ENCODE measurements around the gene ARVCF.

The ARVCF gene

DNA sequence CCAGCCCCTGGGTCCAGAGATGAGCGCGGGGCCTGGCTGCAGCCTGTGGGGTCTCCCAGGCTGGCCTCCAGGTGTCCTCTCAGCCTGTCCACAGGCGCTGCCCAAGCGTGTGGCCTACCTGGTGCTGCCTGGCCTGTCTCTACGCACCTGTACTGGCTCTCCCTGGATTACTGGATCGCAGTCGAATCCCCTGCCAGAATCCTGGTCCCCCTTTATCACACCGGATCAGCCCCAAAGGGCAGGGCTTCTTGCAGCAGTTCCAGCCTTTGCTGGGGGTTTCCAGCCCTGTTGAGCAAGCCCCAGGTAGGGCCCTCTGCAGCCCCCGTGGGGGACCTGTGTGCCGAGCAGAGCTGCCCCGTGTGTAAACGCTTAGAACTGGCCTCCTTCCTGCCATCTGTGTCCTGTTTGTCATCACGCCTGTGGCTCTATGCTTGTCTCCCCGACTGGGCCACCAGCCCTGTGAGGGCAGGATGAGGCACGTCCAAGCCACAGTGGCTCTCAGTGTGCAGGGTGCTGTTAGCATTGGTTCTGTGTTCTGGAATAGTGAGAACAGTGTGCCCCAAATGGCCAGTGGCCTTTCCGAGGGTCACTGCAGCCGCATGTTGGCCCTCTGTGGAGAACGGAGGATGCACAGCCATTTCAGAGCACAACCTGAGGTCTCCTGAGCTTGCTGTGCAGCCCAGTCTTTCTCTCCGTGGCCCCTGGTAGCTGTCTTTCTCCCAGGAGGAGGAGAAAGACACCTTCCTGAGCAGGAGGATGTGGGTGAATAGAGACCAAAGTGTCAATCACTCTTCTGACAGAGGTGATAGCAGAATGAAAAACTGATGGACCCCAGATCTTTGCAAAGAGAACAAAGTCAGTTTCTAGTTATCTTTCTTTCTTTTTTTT is 61.1 kb downstream of the ARVCF start:
- WGBS, 2 donors (ENCODE audit: extremely low coverage in 2 of 2, insufficient read length in 2 of 2, insufficient replicate concordance in 1 of 2), result no CpG with 5 or more reads among the region's 19 CpGs

DNA sequence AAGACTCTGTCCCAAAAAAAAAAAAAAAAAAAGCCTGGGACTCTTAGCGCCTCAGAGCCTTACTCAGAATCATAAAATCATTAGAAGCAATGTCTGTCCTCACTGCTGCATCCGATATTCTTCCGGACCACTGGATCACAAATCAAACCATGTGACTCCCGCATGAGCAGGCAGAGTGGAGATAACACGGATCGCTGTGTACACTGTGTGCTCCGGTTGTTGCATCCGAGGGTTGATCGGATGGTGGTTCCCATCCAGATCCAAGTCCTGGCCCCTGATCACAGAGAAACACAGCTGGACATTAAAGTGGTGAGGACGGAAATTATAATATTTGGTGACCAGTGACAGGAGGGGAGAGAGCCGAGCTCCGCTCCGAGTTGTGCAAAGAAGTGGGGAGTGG is 65.3 kb downstream of the ARVCF start:
- Histone ChIP-seq H3K4me1 (ENCODE audit: control insufficient read depth in 2 of 2, insufficient read depth in 1 of 2, low read depth in 1 of 2, low read length in 2 of 2) (peaks cover 4% of the 10 kb centered on the region in 2 donors), H3K4me3 (ENCODE audit: low read length in 2 of 2) (no peak overlapping the region), H2AFZ (ENCODE audit: low read length) (peak overlapping the region; percentile 41), H3K14ac (ENCODE audit: low read length) (no peak overlapping the region), H3K36me3 (replicated peaks in 1 of 2; ENCODE audit: control insufficient read depth in 2 of 2, insufficient read depth in 2 of 2, low read length in 2 of 2) (no peaks in the 10 kb centered on the region), H2BK120ac (ENCODE audit: low read depth, low read length) (no peak overlapping the region), H3K18ac (ENCODE audit: low read length) (no peak overlapping the region), H2BK5ac (ENCODE audit: low read length) (no peak overlapping the region), H3K79me1 (ENCODE audit: low read depth, low read length) (no peaks in the 10 kb centered on the region), H3K9ac (ENCODE audit: low read depth, low read length, poor library complexity) (no peak overlapping the region), H3K4ac (ENCODE audit: low read length) (no peak overlapping the region), H2BK12ac (ENCODE audit: low read length) (no peak overlapping the region), H3K9me3 (replicated peaks in 1 of 2; ENCODE audit: control insufficient read depth in 2 of 2, insufficient read depth in 1 of 2, low read depth in 1 of 2, low read length in 2 of 2) (no peaks in the 10 kb centered on the region), H4K8ac (ENCODE audit: low read depth, low read length) (no peak overlapping the region), H3K27ac (replicated peaks; ENCODE audit: low read length) (no peak overlapping the region), H2BK15ac (ENCODE audit: low read length) (no peak overlapping the region), H3K27me3 (ENCODE audit: control insufficient read depth in 3 of 3, insufficient read depth in 3 of 3, low read depth in 1 of 3, low read length in 3 of 3) (no peaks in the 10 kb centered on the region), H2AK5ac (ENCODE audit: low read depth, low read length) (no peak overlapping the region), H3K23ac (ENCODE audit: low read depth, low read length, poor library complexity) (no peak overlapping the region), H4K91ac (ENCODE audit: low read depth, low read length, poor library complexity) (no peak overlapping the region), H3K4me2 (ENCODE audit: insufficient read depth, low read length, poor library complexity, severe bottlenecking) (no peak overlapping the region)
- no peak for DNase-seq (ENCODE audit: low spot score)
- no CpG with 5 or more reads among the region's 13 CpGs for WGBS, 2 donors (ENCODE audit: extremely low coverage in 2 of 2, insufficient read length in 2 of 2, insufficient replicate concordance in 1 of 2)

More for the DNA sequence above, 61.1 kb downstream of the ARVCF start:
- H3K9ac ChIP-seq (ENCODE audit: low read depth, low read length, poor library complexity), result peak overlapping the region; percentile 18
- H2BK5ac ChIP-seq (ENCODE audit: low read length), result peak overlapping the region; percentile 75
- H3K9me3 ChIP-seq (replicated peaks in 1 of 2; ENCODE audit: control insufficient read depth in 2 of 2, insufficient read depth in 1 of 2, low read depth in 1 of 2, low read length in 2 of 2), result no peaks in the 10 kb centered on the region
- H3K4ac ChIP-seq (ENCODE audit: low read length), result no peak overlapping the region
- H3K4me2 ChIP-seq (ENCODE audit: insufficient read depth, low read length, poor library complexity, severe bottlenecking), result no peak overlapping the region
- H3K27ac ChIP-seq (replicated peaks; ENCODE audit: low read length), result no peak overlapping the region
- no peak overlapping the region for H4K91ac ChIP-seq (ENCODE audit: low read depth, low read length, poor library complexity)
- peak overlapping the region; percentile 7 for H2BK12ac ChIP-seq (ENCODE audit: low read length)
- peak overlapping the region; percentile 67 for H3K14ac ChIP-seq (ENCODE audit: low read length)
- H2AFZ ChIP-seq (ENCODE audit: low read length), result peak overlapping the region; percentile 39
- peak overlapping the region; percentile 42 for H3K18ac ChIP-seq (ENCODE audit: low read length)
- peaks cover 12 to 15% of the 10 kb centered on the region in 2 donors for H3K4me1 ChIP-seq (ENCODE audit: control insufficient read depth in 2 of 2, insufficient read depth in 1 of 2, low read depth in 1 of 2, low read length in 2 of 2)
- no peaks in the 10 kb centered on the region for H3K36me3 ChIP-seq (replicated peaks in 1 of 2; ENCODE audit: control insufficient read depth in 2 of 2, insufficient read depth in 2 of 2, low read length in 2 of 2)
- DNase-seq (ENCODE audit: low spot score), result no peak
- H4K8ac ChIP-seq (ENCODE audit: low read depth, low read length), result no peak overlapping the region
- no peaks in the 10 kb centered on the region for H3K27me3 ChIP-seq (ENCODE audit: control insufficient read depth in 3 of 3, insufficient read depth in 3 of 3, low read depth in 1 of 3, low read length in 3 of 3)
- H2BK15ac ChIP-seq (ENCODE audit: low read length), result peak overlapping the region; percentile 30
- peak overlapping the region; percentile 86 for H3K23ac ChIP-seq (ENCODE audit: low read depth, low read length, poor library complexity)
- H3K79me1 ChIP-seq (ENCODE audit: low read depth, low read length), result no peaks in the 10 kb centered on the region
- no peak overlapping the region for H3K4me3 ChIP-seq (ENCODE audit: low read length in 2 of 2)
- peak overlapping the region; percentile 85 for H2AK5ac ChIP-seq (ENCODE audit: low read depth, low read length)
- no peak overlapping the region for H2BK120ac ChIP-seq (ENCODE audit: low read depth, low read length)

- WGBS, 2 donors (ENCODE audit: extremely low coverage in 2 of 2, insufficient read length in 2 of 2, insufficient replicate concordance in 1 of 2), result no CpG with 5 or more reads among the region's 9 CpGs
- H3K18ac ChIP-seq (ENCODE audit: low read length), result no peak overlapping the region
- H3K14ac ChIP-seq (ENCODE audit: low read length), result no peak overlapping the region
- no peaks in the 10 kb centered on the region for H3K27me3 ChIP-seq (ENCODE audit: control insufficient read depth in 3 of 3, insufficient read depth in 3 of 3, low read depth in 1 of 3, low read length in 3 of 3)
- H3K27ac ChIP-seq (replicated peaks; ENCODE audit: low read length), result no peak overlapping the region
- no peak overlapping the region for H3K4ac ChIP-seq (ENCODE audit: low read length)
- H2BK15ac ChIP-seq (ENCODE audit: low read length), result no peak overlapping the region
- H3K4me1 ChIP-seq (ENCODE audit: control insufficient read depth in 2 of 2, insufficient read depth in 1 of 2, low read depth in 1 of 2, low read length in 2 of 2), result peaks cover 2 to 5% of the 10 kb centered on the region in 2 donors
- H2AK5ac ChIP-seq (ENCODE audit: low read depth, low read length), result no peak overlapping the region
- H3K23ac ChIP-seq (ENCODE audit: low read depth, low read length, poor library complexity), result no peak overlapping the region
- H2BK120ac ChIP-seq (ENCODE audit: low read depth, low read length), result no peak overlapping the region
- H2BK5ac ChIP-seq (ENCODE audit: low read length), result no peak overlapping the region
- no peak overlapping the region for H4K8ac ChIP-seq (ENCODE audit: low read depth, low read length)
- no peak overlapping the region for H2AFZ ChIP-seq (ENCODE audit: low read length)
- no peak overlapping the region for H3K9ac ChIP-seq (ENCODE audit: low read depth, low read length, poor library complexity)
- no peak overlapping the region for H3K4me3 ChIP-seq (ENCODE audit: low read length in 2 of 2)
- H3K4me2 ChIP-seq (ENCODE audit: insufficient read depth, low read length, poor library complexity, severe bottlenecking), result no peak overlapping the region
- H3K36me3 ChIP-seq (replicated peaks in 1 of 2; ENCODE audit: control insufficient read depth in 2 of 2, insufficient read depth in 2 of 2, low read length in 2 of 2), result no peaks in the 10 kb centered on the region
- H4K91ac ChIP-seq (ENCODE audit: low read depth, low read length, poor library complexity), result no peak overlapping the region
- no peak overlapping the region for H2BK12ac ChIP-seq (ENCODE audit: low read length)
- no peak for DNase-seq (ENCODE audit: low spot score)
- H3K9me3 ChIP-seq (replicated peaks in 1 of 2; ENCODE audit: control insufficient read depth in 2 of 2, insufficient read depth in 1 of 2, low read depth in 1 of 2, low read length in 2 of 2), result no peaks in the 10 kb centered on the region
- H3K79me1 ChIP-seq (ENCODE audit: low read depth, low read length), result no peaks in the 10 kb centered on the region
Observed at GRCh38 chr22:19948057-19948760, 68.4 kb downstream of the ARVCF start.

All from neuronal stem cell (in vitro differentiated cells).